NCI-H510A treated with DMSO at 0.1 percent for 48 hours (cell line): ENCODE results near the gene METRN.
A peak's percentile ranks its signal among the peaks of the same experiment; 100 is the strongest.
"Not testable (repeated sequence)": the region's sequence is repeated elsewhere in the genome, so short reads cannot be mapped to it uniquely, and the experiment has no call there.

Source experiments
- DNase-seq: peaks from one replicate; lab custom pipeline; 2025; lab: John Stamatoyannopoulos, UW

Gene METRN

DNA sequence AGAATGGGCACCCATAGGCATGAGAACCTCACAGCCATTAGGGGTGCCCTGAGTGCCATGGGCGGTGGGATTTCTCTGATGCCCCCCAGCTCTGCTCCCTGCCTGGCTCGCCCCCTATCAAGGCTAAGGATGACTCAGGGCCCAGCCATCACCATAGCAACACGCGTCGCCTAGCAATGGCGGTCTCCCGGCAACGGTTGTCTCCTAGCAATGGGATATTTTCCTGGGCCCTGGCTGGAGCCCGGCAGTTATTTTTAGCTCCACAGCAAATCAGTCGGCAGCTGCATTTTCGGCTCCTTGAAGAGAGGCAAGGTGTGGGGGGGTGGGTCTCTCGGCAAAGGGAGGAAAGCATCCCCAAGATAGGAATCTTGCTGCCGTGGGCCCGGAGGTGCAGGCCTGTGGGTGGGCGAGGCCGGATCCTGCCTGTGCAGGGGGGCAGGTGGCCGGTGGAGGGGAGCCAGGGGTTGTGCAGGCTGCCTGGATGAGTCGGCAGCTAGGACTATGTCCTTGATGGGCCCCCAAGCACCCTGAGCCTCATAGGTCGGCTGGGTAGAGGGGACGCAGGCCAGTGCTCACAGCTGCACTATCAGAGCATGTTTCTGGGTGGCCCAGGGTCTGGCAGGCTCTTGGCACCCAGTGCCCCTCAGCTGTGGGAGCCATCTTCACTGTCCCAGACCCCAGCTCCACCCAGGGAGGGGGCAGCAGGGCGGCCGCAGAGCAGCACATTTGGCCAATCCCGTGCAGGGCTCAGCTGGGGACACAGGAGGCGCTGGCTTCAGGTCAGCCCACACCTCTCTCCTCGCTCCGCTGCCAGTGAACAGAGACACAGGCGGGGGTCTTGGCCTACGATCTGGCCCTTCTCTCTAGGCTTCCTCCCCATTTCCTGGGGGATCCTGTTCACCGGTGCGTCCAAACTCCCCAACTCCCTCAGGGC, 5.1 kb upstream of the METRN start:
- peak; percentile 53 for DNase-seq

DNA sequence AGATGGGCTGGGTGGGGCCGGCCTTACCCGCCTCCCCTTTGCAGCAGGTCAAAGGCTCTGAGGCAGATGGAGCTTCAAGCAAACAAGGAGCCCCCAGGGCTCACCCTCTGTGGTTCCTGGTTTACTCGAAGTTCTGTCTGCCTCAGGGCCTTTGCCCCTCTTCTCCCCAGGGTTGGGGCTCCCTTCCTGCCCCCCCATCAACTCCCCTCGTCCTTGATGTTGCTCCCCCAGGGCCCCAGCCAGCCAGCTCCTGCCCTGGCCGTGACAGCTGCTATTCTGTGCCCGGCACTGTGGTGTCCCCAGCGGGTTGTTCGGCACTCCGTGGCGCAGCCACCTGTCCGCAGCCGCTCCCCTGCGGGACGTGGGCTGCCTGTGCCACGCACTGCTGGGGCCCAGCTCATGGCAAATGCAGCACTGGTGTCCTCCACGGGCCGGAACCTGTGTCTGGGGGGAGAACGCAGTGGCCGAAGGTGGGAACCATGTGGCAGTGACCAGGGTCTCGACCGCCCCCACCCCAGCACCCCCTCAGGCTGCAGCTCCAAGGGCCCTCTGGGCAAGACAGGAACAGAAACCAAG, 4.3 kb upstream of the METRN start:
- no peak for DNase-seq

DNA sequence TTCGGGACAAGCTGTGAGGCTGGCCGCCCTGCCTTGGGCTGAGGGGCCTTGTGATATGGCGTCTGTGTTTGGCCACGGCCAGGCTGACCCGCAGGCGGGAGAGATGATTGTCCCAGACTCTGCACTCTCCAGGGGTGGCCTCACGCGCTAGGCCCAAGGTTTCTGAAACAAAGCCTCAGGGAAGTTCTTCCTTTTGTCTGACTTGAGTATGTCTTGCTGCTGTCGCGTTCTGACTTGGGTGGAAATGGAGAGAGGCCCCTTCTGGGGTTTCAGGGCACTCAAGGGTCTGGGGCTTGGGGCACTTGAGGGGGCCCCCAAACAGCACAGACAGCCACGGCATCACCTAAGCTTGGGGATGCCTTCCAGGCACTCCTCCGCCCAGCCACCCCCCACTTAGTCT, 3.8 kb upstream of the METRN start:
- no peak for DNase-seq

DNA sequence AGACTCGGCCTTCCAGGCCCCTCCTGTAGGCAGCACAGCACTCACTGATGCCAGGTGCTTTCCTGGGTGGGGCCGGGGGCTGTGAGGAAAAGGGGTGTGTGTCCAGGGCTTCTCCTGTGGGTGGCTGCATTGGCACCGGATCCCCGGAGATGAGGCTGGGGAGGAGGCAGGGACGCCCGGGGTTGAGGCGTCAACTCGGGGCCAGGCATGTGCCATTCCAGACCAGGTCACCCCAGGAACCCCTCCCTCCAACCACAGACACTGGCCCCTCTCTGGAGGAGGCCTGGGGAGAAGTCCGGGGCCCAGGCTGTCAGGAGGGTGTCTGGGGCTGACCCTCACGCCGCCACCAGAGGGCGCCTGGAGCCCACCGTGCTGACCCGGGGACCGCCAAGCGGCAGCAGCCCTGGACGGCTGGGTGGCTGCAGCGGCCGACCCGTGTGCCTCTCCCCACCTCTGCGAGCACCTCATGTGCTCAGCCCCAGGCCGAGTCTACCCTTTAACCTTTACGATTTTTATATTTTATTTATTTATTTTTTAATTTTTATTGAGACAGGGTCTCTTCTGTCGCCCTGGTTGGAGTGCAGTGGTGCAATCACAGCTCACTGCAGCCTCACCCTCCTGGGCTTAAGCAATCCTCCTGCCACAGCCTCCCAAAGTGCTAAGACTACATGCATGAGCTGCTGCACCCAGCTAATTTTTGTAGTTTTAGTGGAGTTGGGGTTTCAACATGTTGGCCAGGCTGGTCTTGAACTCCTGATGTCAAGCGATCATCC, 3.2 kb upstream of the METRN start:
- DNase-seq, result peak; percentile 34

DNA sequence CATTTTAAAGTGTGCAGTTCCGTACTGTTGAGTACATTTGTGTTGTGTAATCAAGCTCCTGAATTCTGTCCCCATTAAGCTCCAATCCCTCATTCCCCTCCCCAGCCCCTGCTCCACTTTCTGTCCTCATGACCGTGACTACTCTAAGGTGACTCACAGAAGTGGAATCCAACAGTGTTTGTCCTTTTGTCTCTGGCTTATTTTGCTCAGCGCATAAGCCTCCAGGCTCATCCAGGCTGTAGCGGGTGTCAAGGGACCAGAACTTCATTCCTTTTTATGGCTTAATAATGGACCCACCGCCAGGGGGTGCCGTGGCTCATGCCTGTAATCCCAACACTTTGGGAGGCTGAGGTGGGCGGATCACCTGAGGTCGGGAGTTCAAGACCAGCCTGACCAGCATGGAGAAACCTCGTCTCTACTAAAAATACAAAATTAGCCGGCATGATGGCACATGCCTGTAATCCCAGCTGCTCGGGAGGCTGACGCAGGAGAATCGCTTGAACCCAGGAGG, 2.1 kb upstream of the METRN start:
- DNase-seq, result not testable (repeated sequence)

DNA sequence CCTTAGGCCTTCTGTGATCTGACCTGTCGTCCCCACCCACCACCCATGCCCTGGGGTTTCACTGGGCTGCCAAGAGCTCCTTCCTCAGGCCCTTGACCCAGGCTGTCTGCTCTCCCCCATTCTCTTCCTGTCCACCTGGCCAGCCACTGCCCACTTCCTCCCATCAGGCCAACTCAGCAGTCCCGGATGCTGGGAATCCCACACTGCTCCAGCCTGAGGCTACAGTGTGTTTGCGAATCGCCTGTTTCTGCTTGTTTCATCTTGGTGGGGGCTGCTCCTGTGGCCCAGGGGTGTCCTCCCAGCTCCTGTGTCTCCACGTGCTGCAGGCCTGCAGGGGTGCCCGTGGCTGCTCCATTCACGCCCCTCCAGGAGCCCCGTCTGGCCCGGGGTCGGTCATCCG, 839 bp upstream of the METRN start:
- no peak for DNase-seq

DNA sequence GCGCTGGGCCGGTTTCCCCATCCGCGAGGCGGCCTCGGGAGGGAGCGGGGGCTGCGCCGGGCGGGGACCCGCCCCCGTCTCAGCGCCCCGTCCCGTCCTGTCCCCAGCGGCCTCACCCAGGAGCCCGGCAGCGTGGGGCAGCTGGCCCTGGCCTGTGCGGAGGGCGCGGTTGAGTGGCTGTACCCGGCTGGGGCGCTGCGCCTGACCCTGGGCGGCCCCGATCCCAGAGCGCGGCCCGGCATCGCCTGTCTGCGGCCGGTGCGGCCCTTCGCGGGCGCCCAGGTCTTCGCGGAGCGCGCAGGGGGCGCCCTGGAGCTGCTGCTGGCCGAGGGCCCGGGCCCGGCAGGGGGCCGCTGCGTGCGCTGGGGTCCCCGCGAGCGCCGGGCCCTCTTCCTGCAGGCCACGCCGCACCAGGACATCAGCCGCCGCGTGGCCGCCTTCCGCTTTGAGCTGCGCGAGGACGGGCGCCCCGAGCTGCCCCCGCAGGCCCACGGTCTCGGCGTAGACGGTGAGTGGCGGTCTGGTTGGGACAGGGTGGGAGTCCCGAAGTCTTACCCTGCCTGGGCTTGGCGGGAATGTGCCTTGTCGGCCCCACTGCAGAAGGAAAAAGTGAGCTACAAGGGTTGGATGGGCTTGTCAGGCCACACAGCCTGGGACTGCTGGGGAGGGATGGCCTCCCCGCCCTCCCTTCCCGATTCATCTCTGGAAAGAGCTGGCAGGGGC, 720 bp downstream of the METRN start:
- no peak for DNase-seq

DNA sequence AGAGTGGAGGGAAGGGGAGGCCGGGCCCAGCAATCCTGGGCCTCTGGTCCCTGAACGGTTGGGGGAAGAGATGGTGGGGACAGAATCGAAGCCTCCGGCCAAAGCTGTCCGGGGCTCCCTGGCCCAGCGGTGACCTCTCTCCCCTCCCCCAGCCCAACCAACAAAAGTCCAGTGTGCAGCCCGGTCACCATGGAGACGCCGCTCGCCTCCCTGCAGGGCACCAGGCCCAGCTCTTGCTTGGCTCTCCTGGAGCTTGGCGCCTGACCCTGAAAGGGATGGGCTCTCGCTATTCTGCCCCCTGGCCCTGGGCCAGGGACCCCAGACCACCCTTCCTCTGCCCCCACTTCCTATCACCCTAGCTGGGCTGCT, 1.3 kb downstream of the METRN start:
- DNase-seq, result no peak

DNA sequence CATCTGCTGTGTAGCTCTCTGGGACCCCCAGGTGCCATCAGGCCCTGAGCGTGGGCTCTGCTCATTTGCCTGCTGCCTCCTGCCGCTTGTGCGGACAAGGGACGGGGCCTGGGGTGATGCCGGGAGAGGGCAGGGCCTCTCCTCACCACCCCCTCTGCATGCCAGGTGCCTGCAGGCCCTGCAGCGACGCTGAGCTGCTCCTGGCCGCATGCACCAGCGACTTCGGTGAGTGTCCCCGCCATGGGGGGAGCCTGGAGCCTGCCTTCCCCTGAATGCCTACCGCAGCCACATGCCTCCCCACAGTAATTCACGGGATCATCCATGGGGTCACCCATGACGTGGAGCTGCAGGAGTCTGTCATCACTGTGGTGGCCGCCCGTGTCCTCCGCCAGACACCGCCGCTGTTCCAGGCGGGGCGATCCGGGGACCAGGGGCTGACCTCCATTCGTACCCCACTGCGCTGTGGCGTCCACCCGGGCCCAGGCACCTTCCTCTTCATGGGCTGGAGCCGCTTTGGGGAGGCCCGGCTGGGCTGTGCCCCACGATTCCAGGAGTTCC, 1.9 kb downstream of the METRN start:
- DNase-seq, result no peak

DNA sequence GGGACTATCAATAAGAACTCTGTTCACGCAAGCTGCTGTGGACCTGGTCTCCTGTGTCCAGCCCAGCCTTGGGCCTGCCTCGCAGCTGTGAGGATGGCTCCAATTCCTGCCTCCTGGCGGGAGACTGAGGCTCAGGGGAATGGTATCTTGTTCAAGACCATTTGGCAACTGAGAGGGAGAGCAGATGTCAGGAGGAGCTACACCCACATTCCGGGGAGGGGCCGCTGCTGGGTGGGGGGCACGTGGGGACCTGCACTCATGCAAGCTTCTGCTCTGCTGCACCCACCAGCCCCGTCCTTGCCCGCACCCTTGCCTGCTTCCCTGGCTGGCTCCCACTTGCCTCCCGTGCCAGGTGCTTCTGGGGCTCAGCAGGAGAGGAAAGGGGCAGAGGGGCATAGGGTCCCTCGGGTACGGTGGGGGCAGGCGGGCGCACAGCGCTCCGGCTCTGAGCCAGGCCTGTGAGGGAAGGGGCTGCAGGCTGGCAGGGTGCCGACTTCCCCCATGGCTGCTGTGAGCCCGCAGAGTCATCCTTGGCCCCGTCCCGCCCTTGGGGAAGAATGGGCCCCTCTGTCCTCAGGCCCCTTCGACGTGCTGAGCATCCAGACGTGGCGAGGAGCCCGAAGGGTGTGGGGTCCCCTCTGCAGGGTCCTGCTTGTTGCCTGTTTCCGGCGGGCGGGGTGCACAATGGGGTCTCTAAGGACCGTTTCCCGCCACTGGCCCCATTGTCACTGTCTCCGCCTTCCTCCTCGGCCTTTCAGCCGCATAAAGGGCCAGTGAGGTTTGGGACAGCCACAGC, 2.7 kb downstream of the METRN start:
- DNase-seq, result no peak

DNA sequence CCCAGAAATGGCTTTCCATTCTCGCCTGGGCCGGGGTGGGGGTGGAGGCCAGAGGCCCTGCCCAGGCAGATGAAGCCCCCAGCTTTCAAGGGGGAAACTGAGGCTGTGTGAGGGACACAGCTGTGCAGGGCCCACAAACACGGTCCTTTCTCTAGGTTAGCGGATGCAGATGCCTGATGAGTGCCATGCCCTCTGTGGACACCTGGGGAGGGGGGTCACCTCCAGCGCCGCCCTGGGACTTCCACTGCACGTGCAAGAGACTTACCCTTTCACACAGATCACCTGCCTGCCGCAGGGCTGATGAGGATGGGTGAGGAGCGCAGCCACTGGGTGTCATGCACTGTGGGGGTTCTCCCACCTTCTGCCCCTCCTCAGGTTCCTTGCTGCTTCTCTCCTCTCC, 3.5 kb downstream of the METRN start:
- DNase-seq, result no peak

DNA sequence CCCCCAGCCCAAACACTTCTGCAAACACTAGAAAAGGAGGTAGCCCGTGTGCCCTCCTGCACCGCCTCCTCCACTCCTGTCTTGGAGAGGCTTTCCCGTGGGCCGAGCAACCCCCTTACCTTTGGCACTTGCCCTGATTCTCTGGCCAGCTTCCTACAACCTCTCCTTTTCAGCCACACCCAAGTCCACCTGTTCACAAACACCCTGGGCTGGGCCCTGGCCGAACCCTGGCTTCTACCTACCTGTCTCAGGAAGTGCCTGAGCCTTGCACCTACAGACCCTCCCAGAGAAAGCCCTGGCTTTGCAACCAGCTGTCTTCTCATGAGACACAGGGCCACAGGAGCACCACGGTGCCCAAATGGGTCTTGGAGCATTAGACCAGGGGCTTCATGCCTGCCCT, 4.0 kb downstream of the METRN start:
- DNase-seq, result no peak

DNA sequence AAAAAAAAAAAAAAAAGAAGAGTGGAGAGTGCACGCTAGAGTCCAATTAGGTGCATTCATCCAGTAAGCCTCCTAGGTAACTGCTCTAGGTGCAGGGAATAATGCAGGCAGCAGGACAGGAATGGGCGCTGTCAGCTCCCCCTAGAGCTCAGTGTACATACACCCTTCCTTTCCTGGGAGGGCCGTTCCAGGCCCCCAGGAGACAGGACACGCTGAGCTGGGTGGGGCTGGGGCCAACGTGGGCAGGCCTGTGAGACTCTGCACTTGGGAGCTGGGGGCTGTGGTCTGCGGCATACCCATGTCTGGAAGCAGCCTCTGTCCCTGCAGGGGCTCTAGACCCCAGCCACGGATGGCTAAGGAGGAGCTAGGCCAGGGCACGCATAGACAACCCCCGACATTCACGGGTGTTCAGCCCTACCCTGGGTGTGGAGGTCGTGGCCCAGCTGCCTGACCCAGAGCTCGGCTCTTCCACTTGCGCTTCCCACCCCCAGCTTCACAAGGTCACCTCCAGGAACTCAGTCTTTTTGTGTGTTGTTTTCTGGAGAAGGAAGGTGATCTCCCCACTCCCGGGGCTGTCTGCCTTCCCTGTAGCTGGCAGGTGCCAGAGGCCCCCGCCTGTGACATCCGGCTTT, 5.0 kb downstream of the METRN start:
- no peak for DNase-seq

DNA sequence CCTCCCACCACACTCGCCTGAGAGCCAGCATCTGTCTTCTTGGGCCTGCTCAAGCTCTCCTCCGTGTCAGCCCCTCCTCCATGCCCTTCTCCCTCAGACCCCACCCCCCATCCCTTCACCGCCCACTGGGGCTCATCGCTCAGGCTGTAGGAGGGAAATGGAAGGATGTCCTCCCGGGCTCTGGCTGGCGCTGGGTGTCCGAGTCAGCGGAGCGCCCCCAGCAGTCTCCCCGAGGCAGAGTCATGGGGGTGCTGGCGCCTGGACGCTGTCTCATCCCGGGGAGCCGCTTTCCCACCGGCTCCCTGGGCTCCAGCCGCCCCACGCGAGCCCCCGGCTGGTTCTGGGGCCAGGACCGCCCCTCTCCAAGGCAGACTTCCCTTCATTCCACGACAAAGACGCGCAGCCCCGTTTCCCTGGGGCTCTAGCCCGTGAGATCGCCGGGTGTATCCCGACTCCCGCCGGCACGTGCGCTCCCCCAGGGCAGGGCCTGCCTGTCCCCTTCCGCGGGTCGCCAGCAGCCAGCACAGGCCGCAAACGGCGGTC, 5.6 kb downstream of the METRN start:
- peak; percentile 45 for DNase-seq

DNA sequence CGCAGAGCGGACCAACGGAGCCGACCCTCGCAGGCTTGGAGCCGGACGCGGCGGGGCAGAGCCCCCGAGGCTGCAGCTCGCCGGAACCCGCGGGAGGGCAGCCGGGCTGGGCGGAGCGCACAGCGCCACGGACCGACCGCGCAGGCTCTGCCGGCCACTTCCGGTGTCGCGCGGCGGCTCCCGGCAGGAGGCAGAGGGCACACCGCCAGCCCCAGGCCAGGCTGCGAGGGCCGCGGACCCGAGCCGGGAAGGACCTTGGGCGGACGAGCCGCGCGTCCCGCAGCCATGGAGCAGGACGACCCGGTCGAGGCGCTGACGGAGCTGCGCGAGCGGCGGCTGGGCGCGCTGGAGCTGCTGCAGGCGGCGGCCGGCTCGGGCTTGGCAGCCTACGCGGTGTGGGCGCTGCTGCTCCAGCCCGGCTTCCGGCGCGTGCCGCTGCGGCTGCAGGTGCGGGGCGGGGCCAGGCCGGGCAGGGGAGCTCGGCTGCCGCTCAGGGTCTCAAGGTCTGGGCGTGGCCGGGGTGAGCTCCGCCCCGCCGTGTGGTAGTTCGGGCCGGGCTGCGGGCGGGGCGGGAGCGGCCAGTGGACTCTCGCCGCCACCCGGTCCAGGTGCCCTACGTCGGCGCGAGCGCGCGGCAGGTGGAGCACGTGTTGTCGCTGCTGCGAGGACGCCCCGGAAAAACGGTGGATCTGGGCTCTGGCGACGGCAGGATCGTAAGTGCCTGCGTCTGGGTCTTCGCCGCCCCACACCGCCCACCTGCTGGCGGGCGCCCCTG, 6.3 kb downstream of the METRN start, which contains the start of gene ANTKMT:
Gene ANTKMT (plus strand): TSS at position 157 of the 775 bp plus-strand sequence. CDS start 129 bp downstream, at position 286.
- peak; percentile 61 for DNase-seq

DNA sequence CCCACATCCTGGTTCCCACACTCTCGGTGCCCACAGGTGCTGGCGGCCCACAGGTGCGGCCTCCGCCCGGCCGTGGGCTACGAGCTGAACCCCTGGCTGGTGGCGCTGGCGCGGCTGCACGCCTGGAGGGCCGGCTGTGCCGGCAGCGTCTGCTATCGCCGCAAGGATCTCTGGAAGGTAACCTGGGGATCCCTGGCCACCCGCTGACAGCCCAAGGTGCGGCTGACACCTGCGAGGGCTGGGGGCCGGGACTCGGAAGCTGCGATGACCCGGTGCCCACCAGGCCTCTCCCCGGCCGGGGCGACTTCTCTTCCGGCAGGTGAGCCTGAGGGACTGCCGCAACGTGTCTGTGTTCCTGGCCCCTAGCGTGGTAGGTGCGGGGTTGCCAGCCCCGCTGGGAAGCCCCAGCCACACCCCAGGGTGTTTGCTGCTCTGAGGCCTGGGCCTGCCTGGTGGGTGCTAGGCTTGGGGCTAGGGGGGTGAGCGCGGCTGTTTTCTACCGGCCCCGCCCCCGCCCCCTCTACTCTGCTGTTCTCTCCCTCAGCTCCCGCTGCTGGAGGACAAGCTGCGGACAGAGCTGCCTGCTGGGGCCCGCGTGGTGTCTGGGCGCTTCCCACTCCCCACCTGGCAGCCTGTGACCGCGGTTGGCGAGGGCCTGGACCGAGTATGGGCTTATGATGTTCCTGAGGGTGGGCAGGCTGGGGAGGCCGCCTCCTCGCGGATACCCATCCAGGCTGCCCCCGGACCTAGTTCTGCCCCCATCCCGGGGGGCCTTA, 7.0 kb downstream of the METRN start:
- no peak for DNase-seq

DNA sequence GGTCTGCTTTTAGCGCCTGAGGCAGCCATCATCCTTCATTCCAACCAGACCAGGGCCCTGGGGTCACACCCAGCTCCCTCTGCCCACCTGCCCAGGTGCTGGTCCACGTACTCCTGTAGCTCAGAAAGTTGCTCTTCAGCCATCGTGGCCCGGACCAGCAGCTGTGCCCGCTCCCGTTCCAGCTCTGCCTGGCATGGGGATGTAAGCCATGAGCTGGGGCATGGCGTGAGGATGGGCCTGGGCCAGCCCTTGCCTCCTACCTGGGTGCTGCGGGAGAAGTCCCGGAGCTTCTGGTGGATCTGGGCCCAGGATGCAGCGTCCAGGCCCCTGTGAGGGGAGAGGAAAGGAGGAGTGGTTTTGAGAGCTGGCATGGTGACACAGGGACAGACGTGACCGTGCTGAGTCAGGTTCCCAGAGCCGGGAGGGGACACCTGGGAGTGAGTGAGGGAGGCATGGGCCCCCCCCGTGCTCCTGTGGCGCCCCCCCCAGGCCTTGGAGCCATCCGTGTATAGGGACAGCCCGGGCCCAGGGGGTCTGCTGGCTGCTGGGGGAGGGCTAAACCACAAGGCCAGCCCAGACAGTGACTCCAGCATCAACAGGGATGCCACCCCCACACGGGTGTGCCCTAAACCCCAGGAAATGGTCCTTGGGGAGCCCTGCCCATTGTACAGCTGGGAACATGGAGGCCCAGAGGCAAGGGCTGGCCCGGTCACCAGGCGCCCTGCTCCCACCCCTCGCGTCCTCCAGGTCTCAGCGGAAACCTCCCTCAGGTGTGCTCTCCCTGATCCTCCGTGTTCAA, 8.1 kb downstream of the METRN start:
- DNase-seq, result no peak

DNA sequence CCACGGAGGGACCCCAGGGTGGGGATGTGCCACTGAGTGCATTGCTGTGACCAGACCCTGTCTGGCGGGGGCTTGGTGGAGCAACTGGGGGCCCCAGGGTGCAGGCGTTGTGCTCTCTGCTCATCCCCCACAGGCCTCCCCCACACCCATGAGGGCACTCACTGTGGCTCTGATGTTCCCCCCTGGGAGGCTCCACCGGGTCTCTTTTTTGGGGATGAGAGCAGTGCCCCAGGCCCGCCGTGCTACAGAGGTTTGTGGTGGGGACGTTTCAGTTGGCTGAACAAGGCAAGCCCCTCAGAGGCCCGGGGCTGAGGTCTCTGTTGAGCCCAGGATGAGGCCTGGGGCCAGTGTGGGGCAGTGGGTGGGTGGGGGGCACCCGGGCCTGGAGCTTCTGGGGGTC, 8.8 kb downstream of the METRN start:
- no peak for DNase-seq
